Esophagus squamous epithelium (tissue), 5 donors: ENCODE measurements around the gene SEPTIN10. TPM values are rescaled to one million over a fixed set of nuclear protein-coding genes. Genes with fewer than 3 reads are reported as not detected.
A peak's percentile ranks its signal among the peaks of the same experiment; 100 is the strongest.

Experiments
- DNase-seq: peaks from one replicate; lab custom pipeline; 2025; lab: John Stamatoyannopoulos, UW
- H3K27ac ChIP-seq, 4 donors: fragments of 200-600 bp; sonication (generic); one replicate each; pipeline ENCODE4 v1.5.1; 2016 to 2019; ENCODE audit warnings: mild to moderate bottlenecking in 1 of 4
- H3K27me3 ChIP-seq, 4 donors: fragments of 200-600 bp; sonication (generic); 1 replicate in 3 of 4; 2 replicates in 1 of 4; pipeline versions ENCODE4 v1.5.1 to v1.6.0; 2017 to 2021; ENCODE audit warnings: antibody characterized with exemption in 1 of 4
- H3K36me3 ChIP-seq, 3 donors: fragments of 200-600 bp; sonication (generic); one replicate each; pipeline ENCODE4 v1.5.1; 2016 to 2019
- H3K4me1 ChIP-seq, 3 donors: fragments of 200-600 bp; sonication (generic); one replicate each; pipeline ENCODE4 v1.5.1; 2017 to 2019
- H3K4me3 ChIP-seq, 4 donors: fragments of 200-600 bp; sonication (generic); 1 replicate in 3 of 4; 2 replicates in 1 of 4; pipeline ENCODE4 v1.5.1; 2016 to 2019; ENCODE audit warnings: mild to moderate bottlenecking in 2 of 4, moderate library complexity in 1 of 4
- H3K9me3 ChIP-seq, 3 donors: fragments of 200-600 bp; sonication (generic); one replicate each; pipeline ENCODE4 v1.5.1; 2016 to 2019
- CTCF ChIP-seq, 6 experiments: fragments of 450-650 bp in 4 of 6; fragments of 200-600 bp in 2 of 6; sonication (generic) in 2 of 6; IDR thresholded peaks; one replicate each; pipeline ENCODE4 v1.5.1; 2016 to 2019; ENCODE audit warnings: antibody characterized with exemption in 6 of 6, mild to moderate bottlenecking in 4 of 6, moderate library complexity in 4 of 6
- POLR2A ChIP-seq, 4 donors: fragments of 450-650 bp; IDR thresholded peaks; one replicate each; pipeline ENCODE4 v1.6.1; 2017; ENCODE audit warnings: antibody characterized with exemption in 4 of 4, mild to moderate bottlenecking in 4 of 4, moderate library complexity in 3 of 4
- WGBS, 2 donors: methylation state at CpG; one replicate each; pipeline ENCODE4 v1.1.5; 2018; 5-methylcytosine and 5-hydroxymethylcytosine counted together
- intact Hi-C: fragments of 100-400 bp; cut with DNase I; formaldehyde crosslinking; loops from one replicate; pipeline ENCODE4 v1.15.0; 2022
- total RNA-seq, 4 donors: library from RNA; depleted of rRNA; stranded (reverse); fragments of >200 nt; gene quantifications; one replicate each; pipeline ENCODE4 v1.1.0, GENCODE V29; 2016
- donor health status: DM: yes; HTN: yes; CAD: no.

SEPTIN10 gene
- total RNA-seq, 4 donors from 2014 or later = 83.6 to 132 (median 86.4) TPM

- Histone ChIP-seq H3K36me3 (no peaks in the 10 kb centered on the region), H3K4me1 (peaks cover 0 to 80% (median 37%) of the 10 kb centered on the region in 3 donors), H3K27me3 (no peaks in the 10 kb centered on the region), H3K27ac (peak overlapping the region; percentile 83 to 94 (median 87)), H3K9me3 (no peaks in the 10 kb centered on the region), H3K4me3 (no peak overlapping the region)
- TF ChIP-seq CTCF (IDR thresholded peaks at IDR 0.05) (no peak), POLR2A (IDR thresholded peaks at IDR 0.05) (no peak)
- WGBS, 2 donors = 100% methylated on average over 3 of the region's 5 CpGs; no CpG with 5 or more reads in 1 of the 2 donors
- intact Hi-C loops = loop anchor here (5.0 kb wide), 1 partner anchor 388 kb away; the partner anchor contains the start of gene SH3RF3
- no peak for DNase-seq
These were observed 98.9 kb downstream of the SEPTIN10 start for GRCh38 chr2:109514857-109515256.

- intact Hi-C loops = loop anchor here (5.0 kb wide), 1 partner anchor 387 kb away; the partner anchor contains the start of gene SH3RF3
- WGBS, 2 donors = 15 to 46% methylated on average over 7 to 9 of the region's 20 CpGs
These were observed 99.8 kb downstream of the SEPTIN10 start for GRCh38 chr2:109513749-109514588.

GRCh38 chr2:109513230-109513629 lies 100.5 kb downstream of the SEPTIN10 start:
- no peak for DNase-seq
- H3K27ac ChIP-seq = peak overlapping the region in 2 of 4 donors; percentile 88 to 94
- TF ChIP-seq POLR2A (IDR thresholded peaks at IDR 0.05) (no peak), CTCF (IDR thresholded peaks at IDR 0.05) (no peak)
- intact Hi-C loops = loop anchor here (5.0 kb wide), 1 partner anchor 386 kb away; the partner anchor contains the start of gene SH3RF3
- H3K4me1 ChIP-seq = peaks cover 0 to 63% (median 37%) of the 10 kb centered on the region in 3 donors
- no peaks in the 10 kb centered on the region for H3K36me3 ChIP-seq
- WGBS, 2 donors = 94 to 98% methylated on average over 5 of the region's 5 CpGs
- no peaks in the 10 kb centered on the region for H3K9me3 ChIP-seq
- no peaks in the 10 kb centered on the region for H3K27me3 ChIP-seq
- H3K4me3 ChIP-seq = no peak overlapping the region

More at GRCh38 chr2:109513749-109514588, 99.8 kb downstream of the SEPTIN10 start:
- Histone ChIP-seq H3K27me3 (no peaks in the 10 kb centered on the region), H3K4me3 (peak overlapping the region in 1 of 4 donors; percentile 38), H3K36me3 (no peaks in the 10 kb centered on the region), H3K9me3 (no peaks in the 10 kb centered on the region), H3K27ac (peak overlapping the region; percentile 83 to 94 (median 87)), H3K4me1 (peaks cover 0 to 71% (median 37%) of the 10 kb centered on the region in 3 donors)
- TF ChIP-seq POLR2A (IDR thresholded peaks at IDR 0.05) (no peak), CTCF (IDR thresholded peaks at IDR 0.05) (no peak)
- DNase-seq = no peak

GRCh38 chr2:109512076-109512475 lies 101.7 kb downstream of the SEPTIN10 start:
- no peak for DNase-seq
- intact Hi-C loops = loop anchor here (5.0 kb wide), 1 partner anchor 385 kb away; the partner anchor contains the start of gene SH3RF3
- Histone ChIP-seq H3K4me3 (no peak overlapping the region), H3K4me1 (peaks cover 0 to 52% (median 30%) of the 10 kb centered on the region in 3 donors), H3K36me3 (no peaks in the 10 kb centered on the region), H3K27me3 (no peaks in the 10 kb centered on the region), H3K9me3 (no peaks in the 10 kb centered on the region), H3K27ac (no peak overlapping the region)
- TF ChIP-seq POLR2A (IDR thresholded peaks at IDR 0.05) = no peak
- TF ChIP-seq CTCF (IDR thresholded peaks at IDR 0.05) = no peak
- 42 to 71% methylated on average over 2 to 5 of the region's 5 CpGs for WGBS, 2 donors

GRCh38 chr2:109511168-109511567 lies 102.6 kb downstream of the SEPTIN10 start:
- no peaks in the 10 kb centered on the region for H3K36me3 ChIP-seq

More at GRCh38 chr2:109511168-109511567, 102.6 kb downstream of the SEPTIN10 start:
- peaks cover 0 to 43% (median 21%) of the 10 kb centered on the region in 3 donors for H3K4me1 ChIP-seq
- no peak for TF ChIP-seq POLR2A (IDR thresholded peaks at IDR 0.05)
- TF ChIP-seq CTCF (IDR thresholded peaks at IDR 0.05) = no peak
- no peaks in the 10 kb centered on the region for H3K27me3 ChIP-seq
- H3K4me3 ChIP-seq = no peak overlapping the region
- intact Hi-C loops = loop anchor here (5.0 kb wide), 1 partner anchor 384 kb away; the partner anchor contains the start of gene SH3RF3
- no peaks in the 10 kb centered on the region for H3K9me3 ChIP-seq
- 67 to 89% methylated on average over 1 of the region's 3 CpGs for WGBS, 2 donors
- DNase-seq = no peak
- no peak overlapping the region for H3K27ac ChIP-seq
